SK-N-SH (cell line): Measurements from ENCODE around the gene CDC73. TPM values are rescaled to one million over a fixed set of nuclear protein-coding genes. Genes with fewer than 3 reads are reported as not detected.
"Not testable (repeated sequence)": the region's sequence is repeated elsewhere in the genome, so short reads cannot be mapped to it uniquely, and the experiment has no call there.

ENCODE experiments used
- CTCF ChIA-PET: fragments of 300-600, 350-600 bp; formaldehyde crosslinking; extraction: SDS; loops from one replicate; lab custom pipeline; 2021; lab: Yijun Ruan, JAX
- POLR2A ChIA-PET: fragments of 350-600 bp; sonication (Branson Sonifier 250); formaldehyde crosslinking; extraction: SDS; loops from one replicate; lab custom pipeline; 2020; ENCODE audit warnings: antibody characterized with exemption, inconsistent platforms; lab: Yijun Ruan, JAX
- DNase-seq: peaks from one replicate; pipeline ENCODE4 v3.0.0; 2012
- H2AFZ ChIP-seq: fragments of 200-600 bp; sonication (generic); 2 replicates; pipeline ENCODE4 v1.8.1; 2016; ENCODE audit warnings: antibody characterized with exemption, mild to moderate bottlenecking, low read depth
- H3F3A ChIP-seq: fragments of 200-600 bp; sonication (generic); replicated peaks from 2 replicates; pipeline ENCODE3; 2016; ENCODE audit warnings: antibody characterized with exemption, mild to moderate bottlenecking; ENCODE audit not compliant: insufficient read depth
- H3K27ac ChIP-seq, 2 experiments: fragments of 200-500 bp in 1 of 2; fragments of 200-600 bp in 1 of 2; sonication (Bioruptor generic) in 1 of 2; sonication (generic), shearing (Covaris generic) in 1 of 2; 2 replicates each; pipeline versions ENCODE4 v1.5.1 to v1.6.1; 2014 to 2016; ENCODE audit warnings: low read depth in 2 of 2, inconsistent platforms in 1 of 2, low read length in 1 of 2, mild to moderate bottlenecking in 1 of 2, mixed read lengths in 1 of 2
- H3K27me3 ChIP-seq: fragments of 200-600 bp; sonication (generic), shearing (Covaris generic); 2 replicates; pipeline ENCODE4 v1.6.1; 2016; ENCODE audit warnings: mixed run types; ENCODE audit not compliant: insufficient read depth
- H3K36me3 ChIP-seq, 2 experiments: fragments of 200-500 bp in 1 of 2; fragments of 200-600 bp in 1 of 2; sonication (Bioruptor generic) in 1 of 2; sonication (generic) in 1 of 2; replicated peaks in 1 of 2; 2 replicates each; pipeline versions ENCODE3 to v1.5.1; 2014 to 2016; ENCODE audit warnings: low read length in 1 of 2, mild to moderate bottlenecking in 1 of 2; ENCODE audit not compliant: insufficient read depth in 2 of 2, control insufficient read depth in 1 of 2
- H3K4me1 ChIP-seq, 2 experiments: fragments of 200-500 bp in 1 of 2; fragments of 200-600 bp in 1 of 2; sonication (Bioruptor generic) in 1 of 2; sonication (generic), shearing (Covaris generic) in 1 of 2; 2 replicates each; pipeline versions ENCODE4 v1.5.1 to v1.6.1; 2014 to 2016; ENCODE audit warnings: low read depth in 1 of 2, low read length in 1 of 2, mixed run types in 1 of 2; ENCODE audit not compliant: insufficient read depth in 2 of 2, control insufficient read depth in 1 of 2
- H3K4me2 ChIP-seq: fragments of 200-600 bp; sonication (generic), shearing (Covaris generic); 2 replicates; pipeline ENCODE4 v1.6.1; 2017; ENCODE audit warnings: mixed run types
- H3K4me3 ChIP-seq, 2 experiments: fragments of 200-500 bp in 1 of 2; fragments of 200-600 bp in 1 of 2; sonication (Bioruptor generic) in 1 of 2; sonication (generic), shearing (Covaris generic) in 1 of 2; 2 replicates each; pipeline versions ENCODE4 v1.5.1 to v1.8.1; 2014 to 2016; ENCODE audit warnings: low read depth in 2 of 2, inconsistent platforms in 1 of 2, low read length in 1 of 2, mild to moderate bottlenecking in 1 of 2, mixed read lengths in 1 of 2, moderate library complexity in 1 of 2
- H3K79me2 ChIP-seq: fragments of 200-600 bp; sonication (generic); 2 replicates; pipeline ENCODE4 v1.8.1; 2017; ENCODE audit warnings: mild to moderate bottlenecking; ENCODE audit not compliant: insufficient read depth
- H3K9ac ChIP-seq: fragments of 200-600 bp; sonication (generic); 2 replicates; pipeline ENCODE4 v1.6.1; 2017; ENCODE audit warnings: mixed run types
- H3K9me2 ChIP-seq: fragments of 200-600 bp; sonication (generic); 2 replicates; pipeline ENCODE4 v1.6.1; 2017; ENCODE audit warnings: mixed run types
- H3K9me3 ChIP-seq: fragments of 200-600 bp; sonication (generic); 2 replicates; pipeline ENCODE4 v1.6.1; 2017; ENCODE audit warnings: mixed run types, mild to moderate bottlenecking, moderate library complexity
- H4K20me1 ChIP-seq: fragments of 200-600 bp; sonication (generic); 2 replicates; pipeline ENCODE4 v1.6.1; 2017; ENCODE audit warnings: mild to moderate bottlenecking, mixed run types; ENCODE audit not compliant: insufficient read depth
- CHD2 ChIP-seq: fragments of 150-350 bp; IDR thresholded peaks from 2 replicates; pipeline ENCODE4 v1.6.1; 2018; ENCODE audit warnings: low read length; ENCODE audit not compliant: partially characterized antibody
- EP300 ChIP-seq, 2 experiments: IDR thresholded peaks; 2 replicates each; pipeline versions ENCODE4 v1.4.0 to v1.6.1; 2012; ENCODE audit warnings: borderline replicate concordance in 1 of 2, low read depth in 1 of 2, low read length in 1 of 2
- FOXJ3 ChIP-seq: sonication (generic); formaldehyde crosslinking; IDR thresholded peaks from 2 replicates; pipeline ENCODE4 v1.5.1; 2020; ENCODE audit warnings: mild to moderate bottlenecking, missing genetic modification reagents
- FOXM1 ChIP-seq: IDR thresholded peaks from 2 replicates; pipeline ENCODE4 v1.4.0; 2012; ENCODE audit warnings: low read depth, mild to moderate bottlenecking
- IRF3 ChIP-seq: fragments of 150-350 bp; IDR thresholded peaks from 2 replicates; pipeline ENCODE4 v1.6.1; 2016; ENCODE audit warnings: mild to moderate bottlenecking, low read depth, low read length
- JUND ChIP-seq: IDR thresholded peaks from 2 replicates; pipeline ENCODE4 v1.4.0; 2012
- NFIC ChIP-seq: IDR thresholded peaks from 2 replicates; pipeline ENCODE4 v1.4.0; 2012; ENCODE audit warnings: borderline replicate concordance
- REST ChIP-seq: IDR thresholded peaks from 2 replicates; pipeline ENCODE4 v1.6.1; 2012; ENCODE audit warnings: mild to moderate bottlenecking, low read depth, low read length, moderate library complexity
- SIN3A ChIP-seq: IDR thresholded peaks from 2 replicates; pipeline ENCODE4 v1.6.1; 2012; ENCODE audit warnings: low read depth, mild to moderate bottlenecking, low read length, moderate library complexity, borderline replicate concordance
- TEAD4 ChIP-seq: IDR thresholded peaks from 2 replicates; pipeline ENCODE4 v1.4.0; 2012; ENCODE audit warnings: mild to moderate bottlenecking, borderline replicate concordance; ENCODE audit not compliant: insufficient read depth
- ZBTB33 ChIP-seq: IDR thresholded peaks from 2 replicates; pipeline ENCODE4 v1.4.0; 2012; ENCODE audit warnings: low read depth, borderline replicate concordance
- WGBS: methylation state at CpG from one replicate; pipeline ENCODE4 v1.1.6; 2017; ENCODE audit warnings: low lambda C conversion rate; 5-methylcytosine and 5-hydroxymethylcytosine counted together
- polyA plus RNA-seq, 3 experiments: library from polyadenylated mRNA; depleted of rRNA; stranded (reverse); fragments of >200 nt; gene quantifications; 2 replicates each; pipeline ENCODE4 v1.2.3, GENCODE V29; 2012

CDC73 gene
- polyA plus RNA-seq, 1 of the 3 experiments (the other 2 are of a cell fraction): 13.4 TPM

- CTCF ChIA-PET, H3K4me3 ChIP-seq, H3K27ac ChIP-seq, H3K4me1 ChIP-seq, H2AFZ ChIP-seq, H3K27me3 ChIP-seq, H3K9me3 ChIP-seq, H3K9ac ChIP-seq, H3K4me2 ChIP-seq, H3F3A ChIP-seq, H3K9me2 ChIP-seq, POLR2A ChIA-PET, DNase-seq, H4K20me1 ChIP-seq, H3K79me2 ChIP-seq: not testable (repeated sequence)
- peaks cover 19 to 25% of the 10 kb centered on the region in 2 experiments for H3K36me3 ChIP-seq
- 96% methylated on average over 7 of the region's 7 CpGs for WGBS
These were observed 145.0 kb downstream of the CDC73 start for GRCh38 chr1:193266794-193267193.

GRCh38 chr1:193270996-193271395 lies 149.2 kb downstream of the CDC73 start:
- Histone ChIP-seq H3K27me3 (no peaks in the 10 kb centered on the region), H3K36me3 (peaks cover 0 to 27% of the 10 kb centered on the region in 2 experiments), H3K27ac (no peak overlapping the region), H3K9me2 (no peaks in the 10 kb centered on the region), H3K9me3 (no peaks in the 10 kb centered on the region; the same call in 1 of the 2 replicates), H3K79me2 (no peaks in the 10 kb centered on the region), H3K9ac (no peak overlapping the region), H3F3A (no peaks in the 10 kb centered on the region), H4K20me1 (no peaks in the 10 kb centered on the region)
- ChIA-PET CTCF (interaction anchor here (0.7 kb wide), 1 partner anchor 80 kb away, joined by 3 read pairs; no protein-coding TSS in a partner anchor), POLR2A (no interaction called here)
- DNase-seq: no peak
- TF ChIP-seq IRF3 (no peak), CHD2 (no peak), FOXM1 (no peak), FOXJ3 (no peak), EP300 (IDR thresholded peaks at IDR 0.05; ENCODE audit: borderline replicate concordance in 1 of 2, low read depth in 1 of 2, low read length in 1 of 2) (no peak), JUND (no peak), REST (no peak), ZBTB33 (no peak), NFIC (no peak), SIN3A (no peak), TEAD4 (no peak)
- TF ChIP-seq, all 33 proteins: peak for 0
- H2AFZ ChIP-seq: no peak overlapping the region
- H3K4me2 ChIP-seq: no peak overlapping the region
- WGBS: 72% methylated on average over 2 of the region's 2 CpGs
- H3K4me3 ChIP-seq: no peak overlapping the region
- no peaks in the 10 kb centered on the region for H3K4me1 ChIP-seq
